NCI-H446 treated with DMSO at 0.1 percent for 48 hours (cell line): ENCODE data around the gene ZBTB8A.
A peak's percentile ranks its signal among the peaks of the same experiment; 100 is the strongest.
"Not testable (repeated sequence)": the region's sequence is repeated elsewhere in the genome, so short reads cannot be mapped to it uniquely, and the experiment has no call there.

Experiments used
- DNase-seq: peaks from one replicate; lab custom pipeline; 2025; lab: John Stamatoyannopoulos, UW

ZBTB8A gene

GRCh38 chr1:32538887-32539583 lies at the start of gene ZBTB8A:
TSS of gene ZBTB8A (plus strand) at chr1:32539427. CDS start at chr1:32592932, 53,505 bp downstream.
- peak; percentile 47 for DNase-seq

- DNase-seq: no peak
These were observed 49.3 kb upstream of the ZBTB8A start for GRCh38 chr1:32489774-32490454.

DNA sequence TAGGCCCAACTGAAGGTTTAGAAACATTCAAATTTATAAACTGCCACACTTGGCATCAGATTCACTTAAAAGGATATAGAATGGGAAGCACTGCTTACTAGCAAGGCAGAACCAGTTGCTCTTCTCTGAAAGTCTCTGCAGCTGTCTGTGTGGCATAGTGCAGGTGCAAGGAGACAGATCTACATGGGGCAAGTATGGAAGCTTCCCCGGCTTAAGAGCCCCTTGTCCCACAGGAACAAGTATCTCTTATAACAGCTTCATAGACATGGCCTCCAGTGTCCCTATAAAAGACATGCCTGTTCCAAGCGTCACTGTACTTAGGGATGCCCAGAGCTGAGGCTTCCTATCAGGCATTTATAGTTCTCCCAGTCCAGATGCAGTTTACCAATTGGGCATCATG lies 47.8 kb upstream of the ZBTB8A start:
- DNase-seq: no peak

- no peak for DNase-seq
These were observed 45.0 kb upstream of the ZBTB8A start for GRCh38 chr1:32494196-32494595.

- no peak for DNase-seq
These were observed 44.4 kb upstream of the ZBTB8A start for GRCh38 chr1:32494711-32495337.

GRCh38 chr1:32496127-32496526 lies 43.1 kb upstream of the ZBTB8A start:
- DNase-seq: peak; percentile 29

- no peak for DNase-seq
These were observed 40.5 kb upstream of the ZBTB8A start for GRCh38 chr1:32498751-32499150.

- DNase-seq: peak; percentile 34
These were observed 38.6 kb upstream of the ZBTB8A start for GRCh38 chr1:32500387-32501209.

- no peak for DNase-seq
These were observed 37.4 kb upstream of the ZBTB8A start for GRCh38 chr1:32501865-32502264.

DNA sequence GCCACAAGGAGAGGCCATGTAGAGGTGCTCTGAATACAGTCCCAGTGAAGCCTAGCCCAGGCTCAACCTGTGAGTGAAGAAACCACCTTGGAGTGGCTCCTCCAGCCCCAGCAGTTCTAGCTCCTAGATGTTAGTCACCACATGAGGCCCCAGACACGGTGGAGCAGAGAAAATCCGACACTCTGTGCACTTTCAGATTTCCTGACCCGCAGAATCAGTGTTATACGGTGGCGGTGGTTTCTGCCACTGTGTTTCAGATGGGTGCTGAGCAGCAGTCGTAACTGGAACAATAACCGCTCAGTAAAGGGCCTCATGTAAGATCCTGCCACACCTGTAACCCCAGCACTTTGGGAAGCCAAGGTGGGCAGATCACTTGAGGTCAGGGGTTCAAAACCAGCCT lies 36.1 kb upstream of the ZBTB8A start:
- DNase-seq: no peak

GRCh38 chr1:32507021-32507420 lies 32.2 kb upstream of the ZBTB8A start:
- DNase-seq: no peak

DNA sequence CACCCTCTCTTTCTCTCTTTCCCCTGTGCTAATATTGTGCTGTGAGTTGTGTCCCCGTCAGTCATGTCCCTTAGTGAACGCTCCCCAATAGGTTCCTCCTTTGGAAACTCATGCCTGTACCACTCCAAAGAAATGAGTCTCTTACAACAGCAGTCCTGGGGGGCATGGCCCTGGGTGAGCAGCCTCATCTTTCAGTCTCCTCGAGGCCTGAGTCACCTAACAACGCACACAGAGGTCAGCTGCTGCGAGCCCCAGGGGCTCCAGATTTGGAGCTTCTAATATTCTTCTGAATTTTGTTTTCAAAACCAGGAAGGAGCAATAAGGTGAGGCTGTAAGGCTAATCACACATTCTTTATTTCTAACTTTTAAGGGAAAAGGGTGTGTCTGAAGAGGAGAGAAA lies 30.5 kb upstream of the ZBTB8A start:
- no peak for DNase-seq

GRCh38 chr1:32509939-32510338 lies 29.3 kb upstream of the ZBTB8A start:
- no peak for DNase-seq

- DNase-seq: no peak
These were observed 22.8 kb upstream of the ZBTB8A start for GRCh38 chr1:32516402-32516801.

DNA sequence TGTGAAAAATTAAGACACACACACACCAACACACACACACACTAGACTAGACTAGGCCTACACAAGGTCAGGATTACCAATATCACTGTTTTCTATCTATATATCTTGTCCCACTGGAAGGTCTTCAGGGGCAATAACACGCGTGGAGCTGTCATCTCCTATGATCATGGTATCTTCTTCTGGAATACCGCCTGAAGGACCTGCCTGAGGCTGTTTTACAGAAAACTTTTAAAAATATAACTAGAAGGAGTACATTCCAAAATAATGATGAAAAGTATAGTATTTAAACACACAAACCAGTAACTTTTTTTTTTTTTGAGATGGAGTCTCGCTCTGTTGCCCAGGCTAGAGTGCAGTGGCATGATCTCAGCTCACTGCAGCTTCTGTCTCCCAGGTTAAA lies 20.3 kb upstream of the ZBTB8A start:
- DNase-seq: no peak

DNA sequence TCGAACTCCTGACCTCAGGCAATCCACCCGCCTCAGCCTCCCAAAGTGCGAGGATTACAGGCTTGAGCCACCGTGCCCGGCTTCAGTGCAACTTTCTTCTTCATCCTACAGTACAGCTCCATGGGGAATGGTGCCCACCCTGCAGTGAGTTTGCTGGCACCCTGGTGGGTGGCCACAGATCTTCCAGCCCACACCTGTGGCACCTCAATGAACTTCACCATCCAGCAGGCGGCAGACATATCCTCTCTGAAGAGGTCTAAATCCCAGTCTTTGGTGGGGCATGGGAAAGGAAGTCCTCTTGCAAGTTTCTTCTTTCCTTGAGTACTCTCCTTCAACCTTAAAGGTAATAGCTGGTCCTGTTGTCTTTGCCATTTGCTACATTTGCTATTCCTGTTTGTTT lies 18.1 kb upstream of the ZBTB8A start:
- DNase-seq: no peak

GRCh38 chr1:32525053-32525452 lies 14.2 kb upstream of the ZBTB8A start:
- no peak for DNase-seq

GRCh38 chr1:32525661-32526444 lies 13.4 kb upstream of the ZBTB8A start:
- DNase-seq: no peak

- DNase-seq: not testable (repeated sequence)
These were observed 10.7 kb upstream of the ZBTB8A start for GRCh38 chr1:32528550-32528949.

- DNase-seq: no peak
These were observed 5.4 kb upstream of the ZBTB8A start for GRCh38 chr1:32533792-32534327.

DNA sequence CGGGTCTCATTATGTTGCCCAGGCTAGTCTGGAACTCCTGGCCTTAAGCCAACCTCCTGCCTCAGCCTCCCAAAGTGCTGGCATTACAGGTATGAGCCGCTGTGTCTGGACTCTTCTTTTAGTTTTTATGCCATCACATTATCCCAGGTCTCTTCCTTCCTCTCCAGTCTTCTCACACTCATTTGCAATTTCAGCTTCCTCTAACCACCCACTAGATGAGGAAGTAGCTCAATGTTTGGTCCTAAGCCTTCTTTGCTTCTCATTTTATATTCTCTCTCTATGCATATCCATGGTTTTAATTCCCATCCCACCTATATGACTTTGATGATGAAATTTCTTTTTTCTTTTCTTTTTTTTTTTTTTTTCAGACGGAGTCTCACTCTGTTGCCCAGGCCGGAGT lies 3.1 kb upstream of the ZBTB8A start:
- no peak for DNase-seq
